ENCODE data around the gene TMEM86A. TPM values are rescaled to one million over a fixed set of nuclear protein-coding genes. Genes with fewer than 3 reads are reported as not detected.

The TMEM86A gene
- total and polyA plus RNA-seq, 2 of the 4 experiments (the other 2 are of a cell fraction) = 0.31 to 0.36 TPM

- Histone ChIP-seq H4K8ac (ENCODE audit: low read depth in 2 of 2, low read length in 2 of 2) (no peak overlapping the region), H2BK120ac (ENCODE audit: low read depth, low read length) (no peak overlapping the region), H3K9ac (ENCODE audit: low read depth, low read length) (no peak overlapping the region), H3K4ac (ENCODE audit: low read depth, low read length) (no peak overlapping the region), H2AFZ (replicated peaks; ENCODE audit: low read length, poor library complexity) (no peak overlapping the region), H4K91ac (ENCODE audit: insufficient read depth, low read depth, low read length) (no peak overlapping the region), H3K56ac (ENCODE audit: extremely low read depth, insufficient read depth, low read length) (no peak overlapping the region), H2AK5ac (ENCODE audit: low read depth, low read length) (no peak overlapping the region), H4K5ac (ENCODE audit: low read depth, low read length) (no peak overlapping the region), H3K27ac (ENCODE audit: insufficient read depth, low read length) (no peak overlapping the region), H4K20me1 (ENCODE audit: insufficient read depth, low read length) (no peaks in the 10 kb centered on the region), H3K27me3 (ENCODE audit: control insufficient read depth, insufficient read depth, low read length) (peaks cover 4% of the 10 kb centered on the region), H3K4me2 (ENCODE audit: low read depth, low read length) (no peak overlapping the region), H2BK15ac (ENCODE audit: low read depth, low read length) (no peak overlapping the region), H2AK9ac (replicated peaks; ENCODE audit: low read depth, low read length, poor library complexity) (no peak overlapping the region), H3K9me1 (ENCODE audit: insufficient read depth, low read length) (no peaks in the 10 kb centered on the region), H3K9me3 (ENCODE audit: control insufficient read depth, insufficient read depth, low read length) (no peaks in the 10 kb centered on the region), H3K4me1 (ENCODE audit: control insufficient read depth, insufficient read depth, low read length) (no peaks in the 10 kb centered on the region), H3K79me1 (ENCODE audit: low read depth in 1 of 2, low read length in 2 of 2) (no peaks in the 10 kb centered on the region), H3K18ac (ENCODE audit: low read depth, low read length) (no peak overlapping the region), H3K14ac (replicated peaks; ENCODE audit: low read depth, low read length) (no peak overlapping the region), H2BK20ac (ENCODE audit: low read depth, low read length) (no peak overlapping the region), H3K23ac (ENCODE audit: low read depth, low read length) (no peak overlapping the region), H3K36me3 (ENCODE audit: control insufficient read depth, insufficient read depth, low read length) (no peaks in the 10 kb centered on the region), H2BK5ac (ENCODE audit: low read depth, low read length, poor library complexity, severe bottlenecking) (no peak overlapping the region), H3K4me3 (ENCODE audit: insufficient read depth, low read depth, low read length) (no peak overlapping the region)
- WGBS, 2 experiments (ENCODE audit: extremely low coverage in 2 of 2, insufficient read length in 1 of 2) = no CpG with 5 or more reads among the region's 1 CpG
- DNase-seq (no peak), ATAC-seq (ENCODE audit: low read depth) (no peak)
- intact Hi-C loops (cut with micrococcal nuclease) = no loop called here
- in situ Hi-C loops (cut with MboI; ENCODE audit: low sequenced_read_pairs) = no loop called here
- POLR2A ChIA-PET (ENCODE audit: unreplicated experiment) = no interaction called here
- CTCF ChIA-PET = no interaction called here
- dilution Hi-C loops (cut with HindIII; ENCODE audit: low sequenced_read_pairs, unreplicated experiment) = no loop called here
- no TSS peak for BruUV-seq (replicated peaks)
- TF ChIP-seq SMC3 (IDR thresholded peaks at IDR 0.05; ENCODE audit: low read depth, low read length) = no peak
- no peak for TF ChIP-seq USF2 (IDR thresholded peaks at IDR 0.05; ENCODE audit: low read depth, low read length)
- TF ChIP-seq CTCF (conservative IDR thresholded peaks at IDR 0.05; ENCODE audit: low read depth, low read length) = no peak
- TF ChIP-seq RAD21 (IDR thresholded peaks at IDR 0.05; ENCODE audit: low read length) = no peak
- no peak for TF ChIP-seq RCOR1 (IDR thresholded peaks at IDR 0.05; ENCODE audit: insufficient replicate concordance, low read length)
- TF ChIP-seq RFX5 (IDR thresholded peaks at IDR 0.05; ENCODE audit: low read depth, low read length) = no peak
- TF ChIP-seq ELK1 (IDR thresholded peaks at IDR 0.05; ENCODE audit: borderline replicate concordance, low read depth, low read length) = no peak
- TF ChIP-seq CEBPB (IDR thresholded peaks at IDR 0.05; ENCODE audit: low read depth, low read length) = no peak
- no peak for TF ChIP-seq MAZ (IDR thresholded peaks at IDR 0.05; ENCODE audit: borderline replicate concordance, low read depth, low read length)
- no peak for TF ChIP-seq FOS (IDR thresholded peaks at IDR 0.05; ENCODE audit: low read depth, low read length)
- no peak for TF ChIP-seq NFE2L2 (IDR thresholded peaks at IDR 0.05; ENCODE audit: low read depth, low read length)
- no peak for TF ChIP-seq MXI1 (IDR thresholded peaks at IDR 0.05; ENCODE audit: borderline replicate concordance, low read depth, low read length)
- no peak for TF ChIP-seq MAFK (IDR thresholded peaks at IDR 0.05; ENCODE audit: low read depth, low read length)
These were observed 14.3 kb upstream of the TMEM86A start for GRCh38 chr11:18684267-18684666.

Data from IMR-90 (cell line).